Measurements from ENCODE around the gene BMP7. TPM values are rescaled to one million over a fixed set of nuclear protein-coding genes. Genes with fewer than 3 reads are reported as not detected.

The BMP7 gene
- total RNA-seq, 4 donors from 2014 or later = 34.0 to 113 (median 80.2) TPM

DNA sequence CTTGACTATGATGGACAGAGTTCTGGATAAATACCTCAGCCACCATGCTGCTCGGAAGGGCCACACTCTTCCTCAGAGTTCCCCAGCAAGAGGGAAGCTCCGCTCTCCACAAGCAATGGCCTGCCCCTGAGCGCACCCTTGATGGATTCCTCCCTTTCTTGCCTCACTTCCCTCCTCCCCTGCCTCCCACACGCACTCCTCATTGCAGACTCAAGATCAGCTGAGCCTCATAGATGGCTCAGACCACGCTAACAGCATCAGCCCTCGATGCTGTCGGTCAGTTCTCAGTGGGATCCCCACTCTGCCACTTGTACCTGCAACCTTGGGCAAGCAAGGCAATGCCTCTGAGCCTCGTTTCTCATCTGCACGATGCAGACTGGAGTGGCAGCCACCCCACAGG is 123.3 kb downstream of the BMP7 start:
- 88% methylated on average over 9 of the region's 9 CpGs for WGBS, 2 donors
- peaks cover 0 to 4% of the 10 kb centered on the region in 2 donors for H3K4me1 ChIP-seq
- H3K27ac ChIP-seq = no peak overlapping the region
- no peaks in the 10 kb centered on the region for H3K9me3 ChIP-seq
- TF ChIP-seq, protein P1, sequence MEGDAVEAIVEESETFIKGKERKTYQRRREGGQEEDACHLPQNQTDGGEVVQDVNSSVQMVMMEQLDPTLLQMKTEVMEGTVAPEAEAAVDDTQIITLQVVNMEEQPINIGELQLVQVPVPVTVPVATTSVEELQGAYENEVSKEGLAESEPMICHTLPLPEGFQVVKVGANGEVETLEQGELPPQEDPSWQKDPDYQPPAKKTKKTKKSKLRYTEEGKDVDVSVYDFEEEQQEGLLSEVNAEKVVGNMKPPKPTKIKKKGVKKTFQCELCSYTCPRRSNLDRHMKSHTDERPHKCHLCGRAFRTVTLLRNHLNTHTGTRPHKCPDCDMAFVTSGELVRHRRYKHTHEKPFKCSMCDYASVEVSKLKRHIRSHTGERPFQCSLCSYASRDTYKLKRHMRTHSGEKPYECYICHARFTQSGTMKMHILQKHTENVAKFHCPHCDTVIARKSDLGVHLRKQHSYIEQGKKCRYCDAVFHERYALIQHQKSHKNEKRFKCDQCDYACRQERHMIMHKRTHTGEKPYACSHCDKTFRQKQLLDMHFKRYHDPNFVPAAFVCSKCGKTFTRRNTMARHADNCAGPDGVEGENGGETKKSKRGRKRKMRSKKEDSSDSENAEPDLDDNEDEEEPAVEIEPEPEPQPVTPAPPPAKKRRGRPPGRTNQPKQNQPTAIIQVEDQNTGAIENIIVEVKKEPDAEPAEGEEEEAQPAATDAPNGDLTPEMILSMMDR (IDR thresholded peaks at IDR 0.05) = no peak
- no peak for TF ChIP-seq POLR2A (IDR thresholded peaks at IDR 0.05)
- H3K36me3 ChIP-seq = no peaks in the 10 kb centered on the region
- no peak overlapping the region for H3K4me3 ChIP-seq (replicated peaks in 1 of 3)
- no peaks in the 10 kb centered on the region for H3K27me3 ChIP-seq
- intact Hi-C loops (cut with DNase I) = no loop called here
- no peak for DNase-seq

DNA sequence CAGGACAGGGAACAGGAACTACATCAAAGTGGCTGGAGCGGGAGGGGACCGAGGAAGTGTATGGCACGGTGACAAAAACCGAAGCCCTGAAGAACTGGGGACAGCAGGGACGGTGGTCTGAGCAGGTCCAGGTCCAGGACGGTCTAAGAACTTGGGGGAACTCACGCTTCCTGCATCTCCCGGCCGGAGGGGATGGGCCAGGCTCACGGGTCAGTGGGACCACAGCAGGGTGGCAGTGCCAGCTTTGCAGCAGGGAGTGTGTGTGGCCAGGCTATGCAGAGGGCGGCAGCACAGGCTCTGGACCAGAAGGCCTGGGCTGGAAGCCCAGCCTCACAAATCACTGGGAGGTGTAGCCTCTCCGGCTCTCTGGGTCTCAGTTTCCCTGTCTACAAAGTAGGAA is 123.8 kb downstream of the BMP7 start:
- Histone ChIP-seq H3K36me3 (no peaks in the 10 kb centered on the region), H3K4me3 (replicated peaks in 1 of 3) (no peak overlapping the region), H3K27ac (no peak overlapping the region), H3K4me1 (no peaks in the 10 kb centered on the region), H3K27me3 (no peaks in the 10 kb centered on the region), H3K9me3 (no peaks in the 10 kb centered on the region)
- 83 to 92% methylated on average over 12 of the region's 12 CpGs for WGBS, 2 donors
- intact Hi-C loops (cut with DNase I) = no loop called here
- TF ChIP-seq POLR2A (IDR thresholded peaks at IDR 0.05) = no peak
- TF ChIP-seq, protein P1 (IDR thresholded peaks at IDR 0.05) = no peak
- DNase-seq = no peak

DNA sequence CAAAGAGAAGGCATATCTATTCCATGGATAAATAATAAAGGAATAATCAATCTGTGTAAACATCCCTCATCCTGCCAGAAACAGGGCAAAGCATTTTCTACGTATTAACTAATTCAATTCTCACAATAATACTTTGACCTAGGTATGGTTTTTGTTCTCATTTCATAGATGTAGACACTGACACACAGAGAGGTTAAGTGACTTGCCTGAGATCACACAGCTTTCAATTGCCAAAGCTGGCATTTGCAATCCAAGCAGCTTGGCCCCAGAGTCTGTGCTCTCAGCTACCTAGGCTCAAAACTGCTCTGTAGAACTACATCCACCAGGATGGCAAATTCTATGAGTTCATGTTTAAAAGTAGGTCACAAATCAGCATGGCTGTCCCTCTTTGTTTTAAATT is 124.9 kb downstream of the BMP7 start:
- intact Hi-C loops (cut with DNase I) = no loop called here
- Histone ChIP-seq H3K4me3 (replicated peaks in 1 of 3) (no peak overlapping the region), H3K27ac (no peak overlapping the region), H3K4me1 (no peaks in the 10 kb centered on the region), H3K27me3 (no peaks in the 10 kb centered on the region), H3K9me3 (no peaks in the 10 kb centered on the region), H3K36me3 (no peaks in the 10 kb centered on the region)
- 89 to 95% methylated on average over 1 of the region's 1 CpG for WGBS, 2 donors
- TF ChIP-seq, protein P1 (IDR thresholded peaks at IDR 0.05) = no peak
- TF ChIP-seq POLR2A (IDR thresholded peaks at IDR 0.05) = no peak
- no peak for DNase-seq

DNA sequence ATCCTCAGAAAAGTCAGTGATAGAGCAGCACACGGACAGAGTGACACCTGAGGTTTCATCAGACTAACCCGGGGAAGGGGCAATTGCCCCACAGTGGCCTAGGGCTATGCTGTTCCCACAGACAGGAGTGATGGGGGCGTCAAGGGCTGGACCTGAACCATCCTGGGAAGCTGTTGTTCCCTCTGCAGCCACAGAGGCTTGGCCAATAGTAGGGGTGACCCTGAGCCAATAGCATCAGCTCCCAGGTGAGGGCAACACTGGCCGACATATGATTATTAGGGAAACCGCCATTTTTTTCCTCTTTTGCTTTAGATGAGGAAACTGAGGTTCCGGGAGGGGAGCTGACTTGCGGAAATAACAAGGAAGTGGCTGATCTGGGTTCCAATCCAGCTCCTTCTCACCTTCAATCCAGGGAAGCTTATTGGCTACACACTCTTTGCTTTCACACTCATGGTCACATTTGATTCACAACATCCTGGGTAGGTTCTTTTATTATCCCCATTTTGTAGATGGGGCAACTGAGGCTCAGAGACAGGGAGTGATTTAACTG is 126.0 kb downstream of the BMP7 start:
- no peak overlapping the region for H3K4me3 ChIP-seq (replicated peaks in 1 of 3)
- no peak for DNase-seq
- intact Hi-C loops (cut with DNase I) = no loop called here
- H3K27ac ChIP-seq = no peak overlapping the region
- H3K27me3 ChIP-seq = no peaks in the 10 kb centered on the region
- no peaks in the 10 kb centered on the region for H3K9me3 ChIP-seq
- H3K4me1 ChIP-seq = no peaks in the 10 kb centered on the region
- no peak for TF ChIP-seq POLR2A (IDR thresholded peaks at IDR 0.05)
- TF ChIP-seq, protein P1 (IDR thresholded peaks at IDR 0.05) = no peak
- no peaks in the 10 kb centered on the region for H3K36me3 ChIP-seq
- WGBS, 2 donors = 75 to 80% methylated on average over 7 of the region's 7 CpGs

DNA sequence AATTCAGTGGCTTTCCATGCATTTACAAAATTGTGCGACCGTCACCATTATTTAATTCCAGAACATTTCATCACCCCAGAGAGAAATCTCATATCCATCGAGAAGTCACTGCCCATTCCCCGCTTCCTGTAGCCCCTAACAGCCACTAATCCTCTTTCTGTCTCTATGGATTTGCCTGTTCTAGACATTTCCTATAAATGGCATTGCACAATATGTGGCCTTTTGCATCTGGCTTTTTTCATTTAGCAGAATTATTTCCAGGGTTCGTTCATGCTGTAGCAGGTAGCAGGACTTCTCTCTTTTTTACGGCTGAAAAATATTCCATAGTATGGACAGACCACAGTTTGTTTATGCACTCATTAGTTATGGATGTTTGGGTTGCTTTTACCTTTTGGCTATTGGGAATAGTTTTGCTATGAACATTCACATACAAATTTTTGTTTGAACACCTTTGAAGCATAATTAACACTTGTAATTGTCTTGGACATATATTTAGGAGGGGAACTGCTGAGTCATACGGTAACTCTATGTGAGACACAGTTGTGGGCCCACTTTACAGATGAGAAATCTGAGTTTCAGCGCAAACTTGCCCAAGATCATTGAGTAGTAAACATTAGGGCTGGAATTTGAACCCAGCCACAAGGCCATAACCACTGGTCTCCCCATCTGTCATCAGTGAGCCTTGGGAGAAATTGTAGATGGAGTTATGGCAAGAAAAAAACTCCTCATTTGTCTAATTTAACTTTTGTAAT is 126.9 kb downstream of the BMP7 start:
- no peak overlapping the region for H3K27ac ChIP-seq
- H3K36me3 ChIP-seq = no peaks in the 10 kb centered on the region
- intact Hi-C loops (cut with DNase I) = no loop called here
- TF ChIP-seq, protein P1 (IDR thresholded peaks at IDR 0.05) = no peak
- no peak for TF ChIP-seq POLR2A (IDR thresholded peaks at IDR 0.05)
- no peaks in the 10 kb centered on the region for H3K27me3 ChIP-seq
- WGBS, 2 donors = 92 to 93% methylated on average over 8 of the region's 8 CpGs
- H3K9me3 ChIP-seq = no peaks in the 10 kb centered on the region
- H3K4me3 ChIP-seq (replicated peaks in 1 of 3) = no peak overlapping the region
- no peak for DNase-seq
- no peaks in the 10 kb centered on the region for H3K4me1 ChIP-seq

Measured in thyroid gland (tissue), 4 donors.